Liver (tissue), 5 donors: Measurements from ENCODE around the gene KCTD2. TPM values are rescaled to one million over a fixed set of nuclear protein-coding genes. Genes with fewer than 3 reads are reported as not detected.

ENCODE experiments used
- polyA plus RNA-seq, 2 donors: library from polyadenylated mRNA; stranded (reverse) in 1 of 2; unstranded in 1 of 2; fragments of 200-250 nt in 1 of 2; fragments of >200 nt in 1 of 2; fragmentation: Nextera tagmentation in 1 of 2; extraction: Ambion mirVana in 1 of 2; gene quantifications; one replicate each; pipeline versions ENCODE4 v1.2.1 to v1.2.3, GENCODE V29; 2013 to 2015
- small RNA-seq: library from RNA; depleted of rRNA; stranded (forward); fragments of <200 nt; gene quantifications from one replicate; pipeline ENCODE3, GENCODE V24; 2014
- total RNA-seq, 2 donors: library from RNA; depleted of rRNA; stranded (reverse); fragments of >200 nt; gene quantifications; one replicate each; pipeline ENCODE4 v1.2.3, GENCODE V29; 2014
- donor health status: healthy.
- donor health status: healthy.
- donor health status: healthy.

The KCTD2 gene
- total and polyA plus RNA-seq, 4 donors = 2.4 to 8.2 (median 6.4) TPM

Small RNA genes within 50 kb of the gene (small RNA-seq; reads per million reads assigned to genes)
- gene AC111186.1 (not detected), gene RF00019 (not detected), gene RN7SL573P (not detected), gene RNU6-362P (not detected)

Other genes with a start within 250 kb of the KCTD2 start
- under 1 TPM in 1 of 2 donors, not detected in 1; 0.09 TPM for gene GRIN2C, start 187.3 kb upstream of the KCTD2 start, total RNA-seq
- under 1 TPM; 0.03 to 0.10 TPM for gene GRIN2C, start 187.3 kb upstream of the KCTD2 start, polyA plus RNA-seq
- gene FDXR, start 174.2 kb upstream of the KCTD2 start, total RNA-seq = 1 to 10 TPM; 3.9 to 5.3 TPM
- 10 to 100 TPM in 1 of 2 donors, 1 to 10 TPM in 1; 3.9 to 10.1 TPM for gene FDXR, start 174.2 kb upstream of the KCTD2 start, polyA plus RNA-seq
- gene FADS6, start 153.6 kb upstream of the KCTD2 start, total RNA-seq = 1 to 10 TPM in 1 of 2 donors, not detected in 1; 7.1 TPM
- 1 to 10 TPM; 2.1 to 4.2 TPM for gene FADS6, start 153.6 kb upstream of the KCTD2 start, polyA plus RNA-seq
- under 1 TPM in 1 of 2 donors, not detected in 1; under 0.01 TPM for gene USH1G, start 124.0 kb upstream of the KCTD2 start, total RNA-seq
- not detected for gene USH1G, start 124.0 kb upstream of the KCTD2 start, polyA plus RNA-seq
- gene OTOP2, start 123.0 kb upstream of the KCTD2 start, total RNA-seq = not detected
- not detected for gene OTOP2, start 123.0 kb upstream of the KCTD2 start, polyA plus RNA-seq
- not detected for gene OTOP3, start 111.3 kb upstream of the KCTD2 start, total RNA-seq
- gene OTOP3, start 111.3 kb upstream of the KCTD2 start, polyA plus RNA-seq = not detected
- 1 to 10 TPM; 2.7 to 6.2 TPM for gene HID1, start 74.5 kb upstream of the KCTD2 start, total RNA-seq
- 1 to 10 TPM; 3.5 to 3.8 TPM for gene HID1, start 74.5 kb upstream of the KCTD2 start, polyA plus RNA-seq
- gene CDR2L, start 59.6 kb upstream of the KCTD2 start, total RNA-seq = 1 to 10 TPM in 1 of 2 donors, under 1 TPM in 1; 0.70 to 1.5 TPM
- gene CDR2L, start 59.6 kb upstream of the KCTD2 start, polyA plus RNA-seq = 1 to 10 TPM in 1 of 2 donors, under 1 TPM in 1; 0.78 to 1.1 TPM
- gene MRPL58, start 34.6 kb upstream of the KCTD2 start, total RNA-seq = 10 to 100 TPM; 20.5 to 29.9 TPM
- 10 to 100 TPM; 36.9 to 47.0 TPM for gene MRPL58, start 34.6 kb upstream of the KCTD2 start, polyA plus RNA-seq
- 100 to 1,000 TPM; 102 to 128 TPM for gene ATP5PD, start 256 bp upstream of the KCTD2 start, total RNA-seq
- gene ATP5PD, start 256 bp upstream of the KCTD2 start, polyA plus RNA-seq = 100 to 1,000 TPM; 241 to 378 TPM
- 1 to 10 TPM; 3.0 to 4.5 TPM for gene SLC16A5, start 40.7 kb downstream of the KCTD2 start, total RNA-seq
- gene SLC16A5, start 40.7 kb downstream of the KCTD2 start, polyA plus RNA-seq = 1 to 10 TPM; 1.0 to 2.1 TPM
- 1 to 10 TPM; 1.7 to 3.1 TPM for gene ARMC7, start 62.7 kb downstream of the KCTD2 start, total RNA-seq
- 1 to 10 TPM; 4.3 to 6.6 TPM for gene ARMC7, start 62.7 kb downstream of the KCTD2 start, polyA plus RNA-seq
- gene NT5C, start 84.5 kb downstream of the KCTD2 start, total RNA-seq = 10 to 100 TPM; 13.6 to 27.2 TPM
- gene NT5C, start 84.5 kb downstream of the KCTD2 start, polyA plus RNA-seq = 10 to 100 TPM; 22.5 to 26.4 TPM
- gene JPT1, start 107.3 kb downstream of the KCTD2 start, total RNA-seq = 10 to 100 TPM; 20.5 to 47.8 TPM
- 10 to 100 TPM; 41.1 to 46.8 TPM for gene JPT1, start 107.3 kb downstream of the KCTD2 start, polyA plus RNA-seq
- 10 to 100 TPM; 20.9 to 79.0 TPM for gene SUMO2, start 135.7 kb downstream of the KCTD2 start, total RNA-seq
- gene SUMO2, start 135.7 kb downstream of the KCTD2 start, polyA plus RNA-seq = 100 to 1,000 TPM in 1 of 2 donors, 10 to 100 TPM in 1; 22.0 to 160 TPM
- 10 to 100 TPM; 27.9 to 36.3 TPM for gene NUP85, start 158.5 kb downstream of the KCTD2 start, total RNA-seq
- gene NUP85, start 158.5 kb downstream of the KCTD2 start, polyA plus RNA-seq = 10 to 100 TPM; 15.2 to 31.2 TPM
- gene GGA3, start 214.4 kb downstream of the KCTD2 start, total RNA-seq = 10 to 100 TPM in 1 of 2 donors, 1 to 10 TPM in 1; 8.8 to 17.3 TPM
- 1 to 10 TPM; 4.6 to 9.5 TPM for gene GGA3, start 214.4 kb downstream of the KCTD2 start, polyA plus RNA-seq
- 10 to 100 TPM; 24.1 to 33.0 TPM for gene MRPS7, start 214.7 kb downstream of the KCTD2 start, total RNA-seq
- gene MRPS7, start 214.7 kb downstream of the KCTD2 start, polyA plus RNA-seq = 10 to 100 TPM; 45.8 to 58.9 TPM
- 1 to 10 TPM; 6.2 to 8.6 TPM for gene MIF4GD, start 224.0 kb downstream of the KCTD2 start, total RNA-seq
- 10 to 100 TPM; 10.8 to 13.6 TPM for gene MIF4GD, start 224.0 kb downstream of the KCTD2 start, polyA plus RNA-seq
- 1 to 10 TPM; 8.0 to 9.5 TPM for gene SLC25A19, start 242.2 kb downstream of the KCTD2 start, total RNA-seq
- gene SLC25A19, start 242.2 kb downstream of the KCTD2 start, polyA plus RNA-seq = 1 to 10 TPM; 4.7 to 5.2 TPM